Posterior vena cava (tissue), 2 donors: Measurements from ENCODE around the gene OTC. TPM values are rescaled to one million over a fixed set of nuclear protein-coding genes. Genes with fewer than 3 reads are reported as not detected.

ENCODE experiments used
- DNase-seq: peaks from one replicate; pipeline ENCODE4 v3.0.0-alpha.2; 2020; ENCODE audit warnings: low spot score
- intact Hi-C, 2 donors: fragments of 100-400 bp; cut with DNase I; formaldehyde crosslinking; loops; one replicate each; pipeline versions ENCODE4 v1.14.1 to v1.14.2; 2022 to 2023
- total RNA-seq, 2 donors: library from RNA; stranded (reverse); fragmentation: NEBNext Ultra II Directional; extraction: Animal tissue kit (Norgen Biotek cat#: 25700); gene quantifications; one replicate each; pipeline ENCODE4 v1.2.1, GENCODE V29; 2021
- donor health status: DM: yes; HTN: yes; CAD: no.
- donor health status: DM: yes; HTN: yes; CAD: no.

The OTC gene
- total RNA-seq, 2 donors from 2014 or later = 2.9 to 3.2 TPM

DNA sequence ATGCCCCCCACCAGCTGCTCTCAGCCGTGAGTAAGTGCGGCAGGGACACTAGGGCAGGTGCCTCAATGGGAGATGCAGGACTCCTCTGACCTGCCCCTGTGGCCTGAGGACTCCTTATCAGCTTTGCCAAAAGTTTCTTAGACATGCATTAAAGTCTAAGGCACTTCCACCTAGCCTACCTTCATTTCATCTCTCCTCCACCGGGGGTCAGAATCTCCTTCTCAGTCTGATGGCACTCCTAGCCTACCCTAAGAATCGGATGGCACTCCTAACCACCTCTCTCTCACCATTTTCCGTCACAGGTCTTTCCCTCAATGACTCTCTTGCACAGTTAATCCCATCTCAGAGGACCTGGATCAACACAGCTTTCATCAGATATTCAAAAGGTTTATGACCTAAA, 85.9 kb downstream of the OTC start:
- DNase-seq = no peak
- intact Hi-C loops = no loop called here

GRCh38 chrX:38452603-38453002, 100.2 kb downstream of the OTC start:
- DNase-seq = no peak
- intact Hi-C loops = no loop called here

DNA sequence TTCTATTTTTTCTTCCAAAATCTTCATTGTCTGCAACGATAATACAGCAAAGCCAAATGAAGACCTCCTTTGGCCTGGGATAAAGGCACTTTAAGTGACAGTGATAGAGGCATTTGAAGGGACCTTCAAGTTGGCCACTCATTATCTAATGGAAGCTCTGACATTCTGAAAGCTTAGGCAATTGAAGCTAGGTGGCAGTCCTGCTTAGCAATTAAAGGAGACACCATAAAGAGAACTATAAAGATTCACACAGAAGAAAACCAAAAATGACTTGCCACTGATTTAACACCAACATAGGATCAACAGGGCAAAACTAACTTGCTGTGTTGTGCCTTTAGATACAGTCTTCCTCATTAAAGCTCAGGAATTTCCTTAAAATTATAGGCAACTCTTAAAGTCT, 105.7 kb downstream of the OTC start:
- intact Hi-C loops = no loop called here

DNA sequence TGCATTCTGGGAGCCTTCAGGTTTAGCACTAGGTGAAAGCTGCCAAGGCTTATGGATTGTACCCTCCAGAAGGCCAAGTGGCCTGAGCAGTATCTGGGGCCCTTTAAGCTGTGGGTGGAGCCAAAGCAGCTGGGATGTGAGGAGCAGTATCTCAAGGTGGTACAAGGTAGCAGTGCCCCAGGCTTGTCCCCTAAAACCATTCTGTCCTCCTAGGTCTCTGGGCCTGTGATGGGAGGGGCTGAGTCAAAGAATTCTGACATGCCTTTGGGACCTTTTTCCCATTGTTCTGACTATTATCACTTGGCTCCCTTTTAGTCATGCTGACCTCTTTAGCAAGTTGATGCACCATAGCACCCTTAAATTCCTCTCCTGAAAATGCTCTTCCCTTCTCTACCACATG, 109.9 kb downstream of the OTC start:
- DNase-seq = no peak
- intact Hi-C loops = no loop called here

More for the DNA sequence above, 105.7 kb downstream of the OTC start:
- DNase-seq = no peak

DNA sequence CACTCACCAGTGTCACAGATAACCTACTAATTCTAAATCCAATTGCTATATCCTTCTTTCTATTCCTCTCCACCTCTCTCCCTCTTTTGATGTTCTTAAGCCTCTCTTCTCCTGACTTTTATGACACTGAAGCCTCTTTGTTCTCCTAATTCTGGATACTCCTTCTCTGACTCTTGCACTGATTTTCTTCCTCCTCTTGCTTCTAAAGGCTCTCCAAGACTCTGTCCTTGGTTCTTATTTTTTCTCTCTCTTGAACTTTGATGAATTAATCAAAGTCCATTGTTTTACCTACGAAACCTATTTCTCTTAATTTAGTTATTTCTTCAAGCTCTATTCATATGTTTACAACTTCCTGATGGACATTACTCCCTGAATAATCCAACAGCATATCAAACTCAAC, 113.3 kb downstream of the OTC start:
- no peak for DNase-seq
- intact Hi-C loops = no loop called here

GRCh38 chrX:38468563-38469157, 116.3 kb downstream of the OTC start:
- intact Hi-C loops = no loop called here
- no peak for DNase-seq

Other genes starting within 250 kb of the OTC start
- gene SRPX, start 131.7 kb upstream of the OTC start, total RNA-seq = 100 to 1,000 TPM; 228 to 294 TPM
- gene RPGR, start 25.1 kb upstream of the OTC start, total RNA-seq = 10 to 100 TPM; 17.0 to 24.0 TPM
- gene TSPAN7, start 208.9 kb downstream of the OTC start, total RNA-seq = 10 to 100 TPM; 30.5 to 40.1 TPM